Measurements from ENCODE around the gene KCNIP1.

GRCh38 chr5:170640731-170641588, 137.1 kb downstream of the KCNIP1 start:
- TF ChIP-seq CTCF (IDR thresholded peaks at IDR 0.05; ENCODE audit: poor library complexity) (no peak), EZH2phosphoT487 (IDR thresholded peaks at IDR 0.05; ENCODE audit: low read depth, severe bottlenecking, unreplicated experiment) (no peak)

Data from hepatocyte (in vitro differentiated cells).